Gastroesophageal sphincter (tissue), 3 donors: ENCODE data around the gene KRTAP29-1.

ENCODE experiments used
- CTCF ChIP-seq, 4 experiments: fragments of 200-600 bp in 2 of 4; fragments of 450-650 bp in 2 of 4; sonication (generic) in 1 of 4; IDR thresholded peaks; one replicate each; pipeline ENCODE4 v1.5.1; 2017 to 2019; ENCODE audit warnings: antibody characterized with exemption in 4 of 4, mild to moderate bottlenecking in 2 of 4, moderate library complexity in 2 of 4
- EP300 ChIP-seq: sonication (generic); formaldehyde crosslinking; IDR thresholded peaks from one replicate; pipeline ENCODE4 v1.6.1; 2017; ENCODE audit warnings: antibody characterized with exemption, mild to moderate bottlenecking
- POLR2A ChIP-seq, 2 donors: fragments of 450-650 bp; IDR thresholded peaks; one replicate each; pipeline ENCODE4 v1.6.1; 2017; ENCODE audit warnings: antibody characterized with exemption in 2 of 2, mild to moderate bottlenecking in 2 of 2, moderate library complexity in 1 of 2
- POLR2AphosphoS5 ChIP-seq: sonication (generic); formaldehyde crosslinking; IDR thresholded peaks from one replicate; pipeline ENCODE4 v1.6.1; 2017; ENCODE audit warnings: antibody characterized with exemption

GRCh38 chr17:41304091-41304490 lies 1.4 kb upstream of the KRTAP29-1 start:
- TF ChIP-seq POLR2AphosphoS5 (no peak), CTCF (IDR thresholded peaks at IDR 0.05) (no peak), POLR2A (IDR thresholded peaks at IDR 0.05) (no peak), EP300 (no peak)
